Effector memory CD8-positive, alpha-beta T cell (primary cell): Measurements from ENCODE around the gene UFD1.
A peak's percentile ranks its signal among the peaks of the same experiment; 100 is the strongest.

Experiments
- ATAC-seq: fragments of 150-1000 bp; cut with Tn5 transposase; replicated peaks from 2 replicates; pipeline ENCODE4 v1.10.0; 2021; ENCODE audit warnings: mild to moderate bottlenecking, moderate library complexity
- DNase-seq, 3 experiments: peaks; one replicate each; pipeline ENCODE4 v3.0.0; 2021
- H3K27ac Mint-ChIP-seq, 2 donors: one replicate each; pipeline ENCODE4 v1.8.0; 2022; ENCODE audit warnings: mild to moderate bottlenecking in 2 of 2, mixed read lengths in 2 of 2, moderate library complexity in 2 of 2
- H3K27me3 Mint-ChIP-seq, 2 donors: one replicate each; pipeline ENCODE4 v1.8.0; 2022; ENCODE audit warnings: mixed read lengths in 2 of 2
- H3K36me3 Mint-ChIP-seq: one replicate; pipeline ENCODE4 v1.8.0; 2022; ENCODE audit warnings: mild to moderate bottlenecking, moderate library complexity, mixed read lengths; ENCODE audit not compliant: insufficient read depth
- H3K4me1 Mint-ChIP-seq, 2 donors: one replicate each; pipeline ENCODE4 v1.8.0; 2022; ENCODE audit warnings: low read depth in 2 of 2, mixed read lengths in 2 of 2
- H3K4me3 Mint-ChIP-seq, 2 donors: one replicate each; pipeline ENCODE4 v1.8.0; 2022; ENCODE audit warnings: mild to moderate bottlenecking in 2 of 2, mixed read lengths in 2 of 2, moderate library complexity in 2 of 2
- H3K9me3 Mint-ChIP-seq, 2 donors: one replicate each; pipeline ENCODE4 v1.8.0; 2022; ENCODE audit warnings: mixed read lengths in 2 of 2

The UFD1 gene

DNA sequence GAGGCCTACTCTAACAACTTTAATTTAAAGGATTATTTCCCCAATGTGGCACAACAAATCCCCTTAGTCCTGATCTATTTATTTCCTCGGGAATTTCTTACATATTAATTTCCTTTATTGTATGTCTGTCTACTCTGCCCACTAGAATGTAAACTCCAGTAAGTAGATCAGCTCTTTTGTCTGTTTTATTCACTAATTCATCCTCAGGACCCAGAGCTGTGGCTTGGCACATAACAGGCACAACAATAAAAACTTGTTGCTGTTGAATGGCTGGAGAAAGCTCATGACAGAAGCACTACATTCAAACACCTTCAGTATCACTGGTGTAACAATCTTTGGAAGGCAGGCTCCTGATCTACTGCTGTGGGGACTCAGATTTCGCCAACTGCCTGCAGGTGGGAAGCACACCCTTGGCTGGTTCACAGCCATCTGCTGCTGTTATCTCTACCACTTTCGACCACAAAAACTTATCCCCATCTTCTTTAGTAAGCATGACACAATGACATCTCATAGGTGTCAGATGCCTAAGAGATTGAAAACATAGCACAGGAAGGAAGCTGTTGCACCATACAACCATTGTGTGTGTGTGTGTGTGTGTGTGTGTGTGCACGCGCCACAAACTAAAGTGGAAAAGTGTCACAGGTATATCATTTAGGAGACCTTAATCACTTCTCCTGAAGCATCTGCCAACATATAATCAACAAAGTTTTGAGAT lies 59.4 kb downstream of the UFD1 start:
- H3K27ac Mint-ChIP-seq, result peak overlapping the region; percentile 95 to 96
- ATAC-seq, result peak; percentile 95
- peak overlapping the region; percentile 68 to 77 for H3K4me3 Mint-ChIP-seq
- peak; percentile 47 to 59 (median 56) for DNase-seq
- peaks cover 59 to 71% of the 10 kb centered on the region in 2 donors for H3K4me1 Mint-ChIP-seq
- no peaks in the 10 kb centered on the region for H3K27me3 Mint-ChIP-seq
- peaks cover 18% of the 10 kb centered on the region for H3K36me3 Mint-ChIP-seq
- H3K9me3 Mint-ChIP-seq, result no peaks in the 10 kb centered on the region

DNA sequence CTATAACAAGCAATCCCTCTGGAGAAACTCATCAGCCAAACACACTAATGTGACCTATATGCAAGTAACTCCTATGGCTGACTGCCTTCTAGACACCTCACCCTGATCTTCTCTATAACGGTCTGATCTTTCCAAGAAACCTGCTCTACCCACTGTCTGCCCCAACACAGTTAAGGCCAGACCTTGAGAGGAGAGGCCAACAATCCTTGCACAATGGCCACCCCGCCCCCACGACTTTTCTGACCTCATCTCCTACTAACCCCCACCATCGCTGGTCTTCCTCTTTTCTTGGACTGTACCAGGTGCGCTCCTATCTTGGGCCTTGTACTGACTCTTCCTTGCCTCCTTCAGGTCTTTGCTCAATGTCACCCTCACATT lies 59.9 kb downstream of the UFD1 start:
- peak overlapping the region; percentile 68 to 77 for H3K4me3 Mint-ChIP-seq
- peak overlapping the region; percentile 95 to 96 for H3K27ac Mint-ChIP-seq
- no peak for ATAC-seq
- H3K27me3 Mint-ChIP-seq, result no peaks in the 10 kb centered on the region
- DNase-seq, result no peak
- peaks cover 18% of the 10 kb centered on the region for H3K36me3 Mint-ChIP-seq
- peaks cover 55 to 68% of the 10 kb centered on the region in 2 donors for H3K4me1 Mint-ChIP-seq
- no peaks in the 10 kb centered on the region for H3K9me3 Mint-ChIP-seq

DNA sequence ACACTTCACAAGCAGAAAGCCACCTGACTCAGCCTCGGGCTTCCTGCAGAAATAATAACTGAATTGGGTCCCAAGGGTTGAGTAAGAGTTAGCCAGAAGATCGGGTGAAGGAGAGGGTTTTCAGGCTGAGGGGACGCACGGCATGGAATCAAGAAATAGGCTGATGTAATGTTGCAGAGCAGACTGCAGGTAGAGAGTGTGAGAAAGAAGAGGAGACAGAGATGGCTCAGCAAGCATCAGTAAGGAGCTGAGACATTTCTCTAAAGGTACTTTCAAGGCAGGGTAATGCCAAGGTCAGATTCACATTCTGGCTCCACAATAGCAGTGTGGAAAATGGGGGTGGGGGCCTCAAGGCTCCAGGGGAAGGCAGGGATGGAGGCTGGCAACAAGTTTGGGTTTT lies 66.1 kb downstream of the UFD1 start:
- Mint-ChIP-seq H3K36me3 (peaks cover 20% of the 10 kb centered on the region), H3K9me3 (no peaks in the 10 kb centered on the region), H3K4me1 (peaks cover 40 to 48% of the 10 kb centered on the region in 2 donors), H3K27ac (peak overlapping the region; percentile 65 to 94), H3K27me3 (no peaks in the 10 kb centered on the region), H3K4me3 (peak overlapping the region in 1 of 2 donors; percentile 18)
- ATAC-seq, result no peak
- no peak for DNase-seq

DNA sequence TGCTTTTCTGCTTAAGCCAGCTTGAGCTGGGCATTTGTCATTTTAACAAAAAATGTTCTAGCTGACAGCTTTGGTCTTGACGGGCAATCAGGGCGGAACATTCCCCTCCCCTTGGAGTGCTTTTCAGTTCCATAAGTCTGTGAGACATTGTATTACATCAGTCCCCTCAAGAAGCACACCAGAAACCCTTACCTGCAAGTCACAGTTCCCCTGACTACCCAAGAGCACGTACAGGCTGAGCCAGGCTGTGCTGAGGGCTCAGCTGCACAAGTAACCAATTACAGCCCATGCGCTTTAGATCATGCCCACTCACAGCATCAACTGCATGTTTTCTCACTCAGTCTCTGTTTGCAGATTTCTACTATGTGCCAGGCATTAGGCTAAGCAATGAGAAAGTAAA lies 66.5 kb downstream of the UFD1 start:
- Mint-ChIP-seq H3K36me3 (peaks cover 25% of the 10 kb centered on the region), H3K27ac (peak overlapping the region; percentile 65 to 94), H3K27me3 (no peaks in the 10 kb centered on the region), H3K4me1 (peaks cover 38 to 45% of the 10 kb centered on the region in 2 donors), H3K4me3 (peak overlapping the region in 1 of 2 donors; percentile 18), H3K9me3 (no peaks in the 10 kb centered on the region)
- ATAC-seq, result no peak
- no peak for DNase-seq

DNA sequence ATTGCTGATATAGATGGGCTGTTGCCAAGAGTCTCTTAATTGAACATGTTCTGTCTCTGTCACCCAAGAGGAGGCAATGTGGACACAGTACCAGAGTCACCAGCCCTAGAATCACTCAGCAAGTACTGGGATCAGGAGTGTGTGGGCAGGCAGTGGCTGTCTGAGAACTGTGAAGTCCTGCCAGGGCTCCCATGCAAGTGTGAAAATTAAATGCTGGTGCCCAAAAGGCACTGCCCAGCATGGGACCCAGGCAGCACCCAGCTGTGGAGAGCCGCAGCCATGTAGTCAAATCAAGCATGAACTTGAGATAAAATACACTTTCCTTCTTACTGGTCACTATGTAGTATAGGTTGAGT lies 67.3 kb downstream of the UFD1 start:
- Mint-ChIP-seq H3K27ac (peak overlapping the region; percentile 53 to 94), H3K4me1 (peaks cover 33 to 45% of the 10 kb centered on the region in 2 donors)
- no peak for ATAC-seq

DNA sequence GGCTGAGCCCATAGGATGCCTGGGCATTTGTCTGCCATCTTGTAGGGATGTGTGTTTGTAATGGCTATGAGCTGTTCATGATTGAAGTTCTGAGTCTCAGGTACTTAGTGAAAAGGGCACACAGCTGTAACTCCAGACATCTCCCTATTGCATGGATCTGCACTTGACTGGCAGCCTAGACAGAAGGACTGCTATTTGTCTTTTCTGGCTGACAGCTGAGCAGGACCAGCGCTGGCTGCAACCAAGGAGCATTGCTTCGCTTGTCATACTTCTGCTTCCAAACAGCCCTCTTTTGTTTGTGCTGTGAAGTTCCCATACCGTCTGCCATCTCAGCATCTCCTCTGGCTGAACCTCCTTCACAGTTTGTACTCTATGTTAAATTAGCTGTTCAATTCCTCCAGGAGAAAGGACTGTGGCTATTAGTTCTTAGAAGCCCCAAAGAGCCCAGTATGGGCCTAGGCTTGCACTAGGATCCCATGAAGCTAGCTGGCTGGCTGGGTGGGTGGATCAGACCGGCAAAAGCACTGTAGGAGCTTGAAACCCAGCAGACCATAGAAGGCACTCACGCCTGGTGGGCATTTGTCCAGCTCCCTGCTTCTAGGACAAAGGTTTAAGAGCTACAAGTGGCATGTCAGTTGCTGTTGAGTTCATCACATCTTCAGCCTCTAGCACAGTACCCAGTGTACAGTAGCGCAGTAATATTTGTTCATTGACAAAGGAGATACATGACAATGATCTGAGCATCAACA lies 67.9 kb downstream of the UFD1 start:
- H3K27me3 Mint-ChIP-seq, result no peaks in the 10 kb centered on the region
- DNase-seq (no peak), ATAC-seq (no peak)
- peak overlapping the region; percentile 53 to 94 for H3K27ac Mint-ChIP-seq
- H3K36me3 Mint-ChIP-seq, result peaks cover 36% of the 10 kb centered on the region
- no peak overlapping the region for H3K4me3 Mint-ChIP-seq
- H3K9me3 Mint-ChIP-seq, result no peaks in the 10 kb centered on the region
- H3K4me1 Mint-ChIP-seq, result peaks cover 31 to 42% of the 10 kb centered on the region in 2 donors

More for the DNA sequence above, 67.3 kb downstream of the UFD1 start:
- no peaks in the 10 kb centered on the region for H3K9me3 Mint-ChIP-seq
- H3K36me3 Mint-ChIP-seq, result peaks cover 30% of the 10 kb centered on the region
- DNase-seq, result no peak
- no peak overlapping the region for H3K4me3 Mint-ChIP-seq
- no peaks in the 10 kb centered on the region for H3K27me3 Mint-ChIP-seq

DNA sequence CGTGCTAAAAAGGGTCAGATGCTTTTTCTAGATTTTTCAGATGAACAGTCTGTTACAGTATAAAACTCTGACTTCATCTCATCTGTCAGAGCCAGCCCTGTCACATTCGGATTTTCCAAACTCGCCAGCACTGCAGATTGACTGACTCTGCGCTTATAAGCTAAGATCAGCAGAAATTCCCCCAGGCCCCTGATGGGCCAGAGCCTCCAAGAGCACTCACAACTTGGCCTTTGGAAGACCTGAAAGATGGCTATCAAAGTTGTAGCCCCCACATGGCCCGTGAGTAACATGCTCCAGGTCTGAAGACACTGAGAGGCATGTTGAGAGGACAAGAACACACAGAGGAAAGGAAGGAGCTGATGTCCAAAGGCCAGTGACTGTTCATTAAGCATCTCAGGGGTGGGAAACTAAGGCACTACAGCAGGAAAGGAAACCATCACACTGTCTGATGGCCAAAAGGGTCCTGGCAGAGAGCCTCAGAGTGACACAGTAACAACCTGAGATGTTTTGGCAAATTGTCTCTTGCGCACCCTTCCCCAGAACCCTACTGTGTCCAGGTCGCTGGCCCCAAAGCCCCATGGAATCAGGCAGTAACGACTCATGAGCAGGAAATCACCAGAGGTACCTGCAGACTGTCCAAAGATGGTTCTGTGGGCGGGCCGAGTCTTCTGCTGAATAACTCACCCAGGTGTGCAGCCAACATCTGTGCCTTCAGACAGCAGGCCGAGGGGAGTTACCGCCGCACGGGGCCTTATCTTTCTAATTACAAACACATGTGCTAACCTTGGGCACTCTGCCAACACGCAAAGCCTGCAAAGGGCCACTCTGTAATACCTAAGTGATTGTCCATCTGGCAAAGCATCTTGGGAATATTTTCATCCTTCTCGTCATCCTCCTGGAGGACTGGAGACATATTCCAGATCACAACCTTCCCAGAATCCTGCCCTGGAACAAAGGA lies 71.1 kb downstream of the UFD1 start:
- Mint-ChIP-seq H3K9me3 (no peaks in the 10 kb centered on the region), H3K4me3 (no peak overlapping the region), H3K4me1 (peaks cover 19 to 33% of the 10 kb centered on the region in 2 donors), H3K27me3 (no peaks in the 10 kb centered on the region), H3K27ac (peak overlapping the region; percentile 20 to 73), H3K36me3 (peaks cover 47% of the 10 kb centered on the region)
- DNase-seq, result no peak
- ATAC-seq, result no peak

DNA sequence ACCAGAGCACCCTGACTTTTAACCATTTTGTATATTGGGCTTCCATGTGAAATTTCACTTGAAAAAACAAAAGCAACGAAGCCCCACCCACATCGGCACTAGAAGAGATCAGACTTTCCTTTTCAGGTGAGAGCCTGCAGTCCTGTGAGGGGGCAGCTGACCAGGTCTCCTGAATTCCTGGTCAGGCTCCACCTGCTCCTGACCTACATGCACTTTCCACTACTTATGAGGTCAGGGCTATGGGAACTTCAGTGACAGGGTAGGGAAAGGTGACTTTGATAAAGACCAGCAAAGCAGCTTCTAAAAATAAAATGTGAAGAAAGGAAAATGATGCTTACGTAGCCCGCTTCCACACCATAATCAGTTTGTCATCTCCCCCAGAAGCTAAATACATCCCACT lies 72.1 kb downstream of the UFD1 start:
- DNase-seq (no peak), ATAC-seq (no peak)
- peaks cover 51% of the 10 kb centered on the region for H3K36me3 Mint-ChIP-seq
- H3K27me3 Mint-ChIP-seq, result no peaks in the 10 kb centered on the region
- peaks cover 10 to 25% of the 10 kb centered on the region in 2 donors for H3K4me1 Mint-ChIP-seq
- no peak overlapping the region for H3K4me3 Mint-ChIP-seq
- H3K27ac Mint-ChIP-seq, result peak overlapping the region; percentile 20 to 73
- H3K9me3 Mint-ChIP-seq, result no peaks in the 10 kb centered on the region

DNA sequence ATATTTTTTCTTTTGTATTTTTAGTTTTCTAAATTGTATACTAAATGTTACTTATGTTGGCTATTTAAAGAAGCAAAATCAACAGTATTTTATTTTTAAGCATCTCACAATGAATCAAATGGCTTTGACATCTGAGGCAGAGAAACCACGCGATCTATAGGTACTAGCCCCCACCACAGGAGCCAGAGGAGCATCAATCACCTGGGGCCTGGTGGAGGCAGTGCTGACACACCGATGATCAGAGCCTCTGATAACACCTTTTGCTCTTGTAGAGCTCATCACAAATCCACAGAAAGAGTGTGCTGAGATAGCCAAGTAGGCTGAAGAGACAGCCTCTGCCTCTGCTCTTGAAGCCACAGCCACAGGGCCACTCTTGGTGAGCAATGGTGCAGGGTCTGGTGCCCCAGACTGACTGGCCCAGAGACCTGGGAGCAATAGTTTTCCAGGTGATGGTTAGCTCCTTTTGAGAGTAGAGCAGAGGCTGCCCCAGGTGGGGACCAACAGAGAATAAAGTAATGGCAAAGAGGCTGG lies 72.6 kb downstream of the UFD1 start:
- Mint-ChIP-seq H3K36me3 (peaks cover 51% of the 10 kb centered on the region), H3K9me3 (no peaks in the 10 kb centered on the region)
- DNase-seq, result no peak

DNA sequence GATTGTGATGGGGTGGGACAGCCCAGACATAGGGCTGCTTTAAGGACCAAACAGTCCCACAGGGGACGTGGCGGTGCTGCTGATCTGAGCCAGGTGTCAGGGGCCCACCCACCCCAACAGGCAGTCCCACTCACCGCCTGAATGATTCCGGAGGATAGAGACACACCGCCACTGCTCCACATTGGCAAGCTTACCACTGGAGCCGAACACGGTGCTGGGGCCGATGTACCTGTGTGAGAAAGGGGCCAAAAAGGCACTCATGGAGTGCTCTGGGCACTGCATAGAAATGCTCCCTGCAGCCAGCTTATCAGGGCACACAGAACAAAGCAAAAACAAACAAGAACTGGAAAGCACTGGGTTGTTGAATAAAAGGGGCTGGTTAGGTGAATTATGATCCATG lies 73.3 kb downstream of the UFD1 start:
- H3K27ac Mint-ChIP-seq, result peak overlapping the region in 1 of 2 donors; percentile 76
- H3K4me3 Mint-ChIP-seq, result no peak overlapping the region
- H3K27me3 Mint-ChIP-seq, result no peaks in the 10 kb centered on the region
- H3K9me3 Mint-ChIP-seq, result no peaks in the 10 kb centered on the region
- ATAC-seq, result no peak
- H3K4me1 Mint-ChIP-seq, result peaks cover 3 to 25% of the 10 kb centered on the region in 2 donors
- peaks cover 51% of the 10 kb centered on the region for H3K36me3 Mint-ChIP-seq
- no peak for DNase-seq

More for the DNA sequence above, 72.6 kb downstream of the UFD1 start:
- Mint-ChIP-seq H3K27me3 (no peaks in the 10 kb centered on the region), H3K4me3 (no peak overlapping the region), H3K27ac (peak overlapping the region in 1 of 2 donors; percentile 73), H3K4me1 (peaks cover 6 to 25% of the 10 kb centered on the region in 2 donors)
- peak; percentile 51 for ATAC-seq

DNA sequence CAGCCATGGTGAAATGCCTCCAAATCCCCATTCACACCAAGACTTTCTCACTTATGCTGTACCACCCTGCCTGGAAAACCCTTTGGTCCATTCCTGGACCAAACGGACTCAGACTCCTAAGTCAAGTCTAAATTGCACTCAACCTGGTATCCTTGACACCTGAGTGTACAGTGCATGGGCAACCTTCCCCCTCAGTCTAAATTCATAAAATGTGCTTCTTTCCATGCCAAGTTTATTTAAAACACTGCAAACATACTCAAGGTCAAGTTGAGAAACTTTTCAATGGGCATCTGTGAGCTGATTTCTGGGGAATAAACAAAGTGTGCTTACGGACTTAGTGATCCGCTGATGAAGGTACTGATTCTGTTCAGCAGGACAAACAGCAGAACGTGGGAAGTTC lies 73.9 kb downstream of the UFD1 start:
- no peak for ATAC-seq

DNA sequence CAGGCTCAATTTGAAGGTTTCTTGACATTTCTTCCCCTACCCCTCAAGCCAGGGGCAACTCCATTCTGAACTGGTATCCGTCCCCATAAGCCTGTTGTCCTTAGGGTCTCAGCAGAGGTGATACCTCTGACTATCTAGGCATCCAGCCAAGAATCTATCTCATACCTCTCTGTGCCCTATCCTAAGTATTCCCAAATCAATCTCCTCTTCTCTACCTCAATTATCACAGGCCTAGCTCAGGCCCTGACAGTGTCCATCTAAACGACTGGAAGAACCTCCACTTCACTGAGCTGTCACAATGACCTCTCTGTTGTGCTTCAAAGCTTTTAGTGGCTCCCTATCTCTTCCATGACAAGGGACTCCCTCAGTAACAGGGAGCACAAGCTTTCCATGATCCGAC lies 74.3 kb downstream of the UFD1 start:
- H3K36me3 Mint-ChIP-seq, result peaks cover 44% of the 10 kb centered on the region
- no peak overlapping the region for H3K4me3 Mint-ChIP-seq
- H3K4me1 Mint-ChIP-seq, result peaks cover under 1 to 23% of the 10 kb centered on the region in 2 donors
- DNase-seq (no peak), ATAC-seq (no peak)
- H3K27ac Mint-ChIP-seq, result peak overlapping the region in 1 of 2 donors; percentile 76
- H3K9me3 Mint-ChIP-seq, result no peaks in the 10 kb centered on the region
- H3K27me3 Mint-ChIP-seq, result no peaks in the 10 kb centered on the region

More for the DNA sequence above, 73.9 kb downstream of the UFD1 start:
- H3K27me3 Mint-ChIP-seq, result no peaks in the 10 kb centered on the region
- no peak overlapping the region for H3K4me3 Mint-ChIP-seq
- DNase-seq, result no peak
- H3K36me3 Mint-ChIP-seq, result peaks cover 49% of the 10 kb centered on the region
- H3K4me1 Mint-ChIP-seq, result peaks cover 3 to 25% of the 10 kb centered on the region in 2 donors
- H3K9me3 Mint-ChIP-seq, result no peaks in the 10 kb centered on the region
- peak overlapping the region in 1 of 2 donors; percentile 76 for H3K27ac Mint-ChIP-seq
